ENCODE results near the gene AXIN2.

AXIN2 gene

GRCh38 chr17:65576939-65577338 is 15.5 kb upstream of the AXIN2 start:
- no peak for DNase-seq

GRCh38 chr17:65573282-65573602 is 11.8 kb upstream of the AXIN2 start:
- DNase-seq, result no peak

GRCh38 chr17:65572581-65573281 is 11.3 kb upstream of the AXIN2 start:
- no peak for DNase-seq

DNA sequence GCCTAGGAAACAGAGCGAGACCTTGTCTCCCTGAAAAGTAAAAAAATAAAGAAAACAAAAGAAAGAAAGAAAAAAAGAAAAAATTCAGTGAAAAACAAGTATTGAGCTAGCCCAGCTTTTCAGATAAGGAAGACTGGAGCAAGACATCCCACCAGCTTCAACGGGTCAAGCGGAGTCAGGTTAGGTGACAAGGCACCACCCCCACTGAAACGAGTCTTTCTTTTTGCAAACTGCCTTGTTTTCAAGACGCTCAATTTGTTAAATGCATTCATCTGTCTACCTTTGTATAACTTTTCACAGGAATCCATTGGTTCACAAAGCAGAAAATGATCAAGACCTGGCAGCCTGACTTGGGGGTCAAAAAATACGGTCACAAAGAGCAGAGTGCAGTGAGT is 10.7 kb upstream of the AXIN2 start:
- DNase-seq, result no peak

DNA sequence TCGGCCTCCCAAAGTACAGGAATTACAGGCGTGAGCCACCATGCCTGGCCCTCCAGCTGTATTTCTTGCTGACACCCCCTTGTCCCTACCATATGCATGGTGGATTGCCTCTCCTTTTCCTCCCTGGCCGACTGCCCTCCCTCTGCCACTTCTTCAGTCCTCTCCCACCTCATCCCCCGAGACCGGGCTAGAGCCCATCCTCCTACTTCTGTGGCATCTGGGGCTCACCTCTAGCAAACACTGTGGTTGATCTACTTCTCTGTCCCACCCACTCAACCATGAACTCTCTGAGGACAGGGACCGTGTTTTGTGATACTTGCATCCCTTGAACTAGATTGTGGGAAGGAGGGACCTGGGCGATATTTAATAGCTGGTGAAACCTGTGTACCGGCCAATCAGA is 7.5 kb upstream of the AXIN2 start:
- DNase-seq, result no peak

DNA sequence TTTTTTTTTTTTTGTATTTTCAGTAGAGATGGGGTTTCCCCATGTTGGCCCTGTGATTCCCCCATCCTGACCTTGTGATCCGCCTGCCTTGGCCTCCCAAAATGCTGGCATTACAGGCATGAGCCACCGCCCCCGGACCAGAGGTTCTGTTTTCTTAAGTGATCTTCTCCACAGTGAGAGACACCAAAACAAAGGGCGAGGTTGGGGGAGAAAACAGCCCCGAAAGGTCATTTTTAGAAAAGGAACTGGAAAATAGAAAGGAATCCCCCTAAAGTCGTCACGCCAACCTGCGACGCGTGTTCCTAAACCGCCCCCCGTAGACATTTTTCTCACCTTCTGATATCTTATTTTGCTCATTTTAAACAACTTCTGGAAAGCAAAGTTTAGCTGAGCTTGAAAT is 6.1 kb upstream of the AXIN2 start:
- DNase-seq, result no peak

- no peak for DNase-seq
Measured at GRCh38 chr17:65565559-65565958, 4.1 kb upstream of the AXIN2 start.

DNA sequence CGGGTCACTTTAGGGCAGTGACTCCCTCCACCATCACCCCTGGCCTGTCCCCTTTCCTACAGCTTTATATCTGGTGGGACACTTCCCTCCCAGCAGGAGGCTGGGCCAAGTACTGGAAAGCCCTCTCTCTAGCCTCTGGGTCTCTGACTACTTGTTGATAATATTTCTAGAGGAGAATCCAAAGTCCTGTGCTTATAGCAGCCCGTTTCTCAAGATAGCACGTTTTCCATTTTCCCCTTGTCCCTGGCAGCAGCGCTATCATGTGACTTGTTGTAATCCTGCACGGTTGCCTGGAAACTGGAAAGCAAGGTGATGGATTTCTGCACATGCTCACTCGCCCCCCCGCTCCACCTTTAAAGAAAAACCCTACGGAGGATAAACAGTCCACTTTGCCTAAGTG is 3.3 kb upstream of the AXIN2 start:
- no peak for DNase-seq

DNA sequence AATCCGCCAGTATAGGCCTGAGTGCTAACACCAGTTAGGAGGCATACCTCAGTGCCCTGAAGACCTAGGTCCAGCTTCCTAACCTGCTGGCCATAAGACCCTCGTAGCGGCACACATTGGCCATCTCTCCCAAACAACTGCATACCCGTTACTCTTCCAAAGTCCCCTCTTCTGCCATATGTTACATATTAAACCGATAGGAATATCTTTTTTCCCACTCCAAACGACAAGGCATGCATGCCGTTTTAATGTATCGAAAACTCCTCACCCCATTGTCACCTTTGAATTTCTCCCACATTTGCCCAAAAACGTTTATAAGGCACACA is 721 bp upstream of the AXIN2 start:
- no peak for DNase-seq

GRCh38 chr17:65560628-65561451 is 608 bp downstream of the AXIN2 start:
- DNase-seq, result peak; percentile 10 to 39

DNA sequence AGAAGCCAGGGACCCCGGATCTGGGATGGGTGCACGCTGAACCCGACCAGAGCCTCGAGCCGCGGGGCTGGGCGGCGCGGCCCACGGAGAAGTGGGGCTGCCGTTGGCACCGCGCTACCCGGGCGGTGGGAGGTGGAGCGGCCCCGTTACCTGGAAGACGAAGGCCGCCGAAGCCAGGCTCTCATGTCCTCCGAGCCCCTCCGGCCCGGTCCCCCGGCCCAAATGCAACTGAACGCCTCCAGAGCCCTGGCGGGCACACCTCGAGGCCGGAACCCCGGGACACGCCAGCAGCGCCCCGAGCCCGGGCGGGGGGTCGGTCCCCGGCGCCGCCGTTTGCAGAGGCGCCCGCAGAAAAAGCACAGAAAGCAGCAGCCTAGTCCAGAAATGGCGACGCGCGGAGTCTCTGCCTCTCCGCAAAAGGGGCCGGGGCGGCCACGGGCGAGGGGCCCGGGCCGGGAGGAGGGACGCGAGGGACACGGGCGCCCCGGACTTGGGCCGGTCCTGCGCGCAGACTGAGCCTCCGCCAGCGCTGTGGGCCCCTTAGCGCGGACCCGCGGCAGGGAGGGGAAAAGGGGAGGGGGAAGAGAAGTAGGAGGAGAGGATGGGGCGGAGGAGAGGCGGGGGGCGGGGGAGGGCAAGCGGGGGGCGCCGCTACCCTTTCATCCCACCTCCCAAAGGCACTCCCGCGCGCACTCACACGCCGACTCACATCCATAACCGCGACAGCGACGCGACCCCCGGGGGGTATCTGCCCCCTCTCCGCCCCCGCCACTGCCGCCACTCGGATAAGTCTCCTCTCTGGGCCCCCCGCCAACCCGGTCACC is 1.4 kb downstream of the AXIN2 start:
- no peak for DNase-seq

- no peak for DNase-seq
Measured at GRCh38 chr17:65559461-65559803, 2.0 kb downstream of the AXIN2 start.

DNA sequence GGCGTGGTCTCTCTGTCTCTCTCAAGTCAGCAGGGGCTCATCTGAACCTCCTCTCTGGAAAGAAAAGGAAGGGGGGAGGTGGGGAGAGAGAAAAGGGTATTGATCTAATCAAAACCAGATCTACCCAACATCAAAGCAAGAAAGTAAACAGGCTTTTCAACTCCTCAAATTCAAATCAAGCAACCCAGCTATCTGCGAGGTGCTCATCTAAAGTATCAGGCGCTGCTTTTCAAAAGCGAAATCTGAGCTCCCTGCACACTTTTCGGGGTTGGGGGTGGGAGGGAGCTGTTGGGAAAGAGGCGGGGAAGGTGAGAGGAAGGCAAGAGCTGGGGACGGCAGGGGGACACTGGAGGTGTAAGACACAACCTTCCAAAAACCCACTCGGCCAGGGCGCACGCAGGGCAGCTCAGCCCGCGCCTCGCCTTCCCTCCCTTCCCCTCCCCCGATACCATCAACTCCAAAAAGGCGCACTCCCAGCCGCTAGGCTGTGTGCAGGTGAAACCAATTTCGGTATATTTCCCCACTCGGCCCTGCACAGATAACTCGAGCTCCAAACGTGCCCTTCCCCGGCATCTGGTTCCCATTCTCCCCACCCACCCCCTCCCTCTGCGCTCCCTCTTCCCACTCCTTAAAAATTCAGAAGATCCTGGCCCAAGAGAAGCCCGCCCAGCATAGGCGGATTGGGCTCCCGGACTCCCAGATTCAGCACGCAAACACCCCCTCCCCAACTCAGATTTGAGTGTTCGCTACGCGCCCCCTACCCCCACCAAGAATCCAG is 2.6 kb downstream of the AXIN2 start:
- no peak for DNase-seq

- no peak for DNase-seq
Measured at GRCh38 chr17:65558311-65558682, 3.2 kb downstream of the AXIN2 start.

GRCh38 chr17:65557349-65558310 is 3.8 kb downstream of the AXIN2 start:
- DNase-seq, result no peak

- no peak for DNase-seq
Measured at GRCh38 chr17:65556910-65557348, 4.5 kb downstream of the AXIN2 start.

- DNase-seq, result peak; percentile 29 to 54
Measured at GRCh38 chr17:65556014-65556909, 5.2 kb downstream of the AXIN2 start.

- DNase-seq, result no peak
Measured at GRCh38 chr17:65554553-65555223, 6.8 kb downstream of the AXIN2 start.

- DNase-seq, result no peak
Measured at GRCh38 chr17:65553646-65554552, 7.5 kb downstream of the AXIN2 start.

Measured in inflammatory macrophage (primary cell).